Measurements from ENCODE around the gene RPL11.

Gene RPL11

DNA sequence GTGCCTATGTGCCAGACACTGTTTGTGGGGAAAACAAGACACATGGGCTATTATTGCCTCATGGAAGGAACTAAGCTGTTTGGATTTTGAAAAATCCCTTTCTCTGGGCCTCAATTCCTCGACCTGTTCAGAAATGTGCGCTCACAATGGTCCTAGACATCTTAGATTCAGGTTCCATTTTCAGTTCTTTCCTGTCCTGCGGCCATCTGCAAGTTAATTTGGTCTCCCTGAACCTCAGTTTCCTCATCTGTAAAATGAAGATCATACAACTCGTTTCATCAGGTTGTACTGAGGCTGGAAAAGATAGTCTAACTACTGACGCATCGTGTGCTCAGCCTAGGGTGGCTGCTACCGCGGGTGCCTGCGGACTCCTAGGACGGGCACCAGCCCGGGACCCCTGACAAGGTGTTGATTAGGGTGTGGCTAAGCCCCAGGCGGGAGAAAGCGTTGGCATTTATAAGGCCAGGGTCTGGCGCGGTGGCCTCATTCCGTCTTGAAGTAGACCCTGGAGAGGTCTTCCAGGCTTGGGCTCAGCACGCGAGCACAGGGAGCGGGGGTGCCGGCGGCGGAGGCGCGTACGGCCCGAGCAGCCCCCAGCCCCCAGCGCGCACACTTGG is 51.2 kb downstream of the RPL11 start:
- Histone ChIP-seq H3K4me1 (ENCODE audit: control insufficient read depth in 1 of 2, insufficient read depth in 1 of 2, low read depth in 1 of 2, low read length in 1 of 2) (peaks cover 14 to 22% of the 10 kb centered on the region in 2 experiments), H3K36me3 (peaks cover 6% of the 10 kb centered on the region), H3K27ac (peak overlapping the region; percentile 85), H3K27me3 (no peaks in the 10 kb centered on the region), H3K9me3 (no peaks in the 10 kb centered on the region), H3K4me3 (ENCODE audit: low read depth in 1 of 2, low read length in 1 of 2) (peak overlapping the region; percentile 87)
- TF ChIP-seq, protein P1, sequence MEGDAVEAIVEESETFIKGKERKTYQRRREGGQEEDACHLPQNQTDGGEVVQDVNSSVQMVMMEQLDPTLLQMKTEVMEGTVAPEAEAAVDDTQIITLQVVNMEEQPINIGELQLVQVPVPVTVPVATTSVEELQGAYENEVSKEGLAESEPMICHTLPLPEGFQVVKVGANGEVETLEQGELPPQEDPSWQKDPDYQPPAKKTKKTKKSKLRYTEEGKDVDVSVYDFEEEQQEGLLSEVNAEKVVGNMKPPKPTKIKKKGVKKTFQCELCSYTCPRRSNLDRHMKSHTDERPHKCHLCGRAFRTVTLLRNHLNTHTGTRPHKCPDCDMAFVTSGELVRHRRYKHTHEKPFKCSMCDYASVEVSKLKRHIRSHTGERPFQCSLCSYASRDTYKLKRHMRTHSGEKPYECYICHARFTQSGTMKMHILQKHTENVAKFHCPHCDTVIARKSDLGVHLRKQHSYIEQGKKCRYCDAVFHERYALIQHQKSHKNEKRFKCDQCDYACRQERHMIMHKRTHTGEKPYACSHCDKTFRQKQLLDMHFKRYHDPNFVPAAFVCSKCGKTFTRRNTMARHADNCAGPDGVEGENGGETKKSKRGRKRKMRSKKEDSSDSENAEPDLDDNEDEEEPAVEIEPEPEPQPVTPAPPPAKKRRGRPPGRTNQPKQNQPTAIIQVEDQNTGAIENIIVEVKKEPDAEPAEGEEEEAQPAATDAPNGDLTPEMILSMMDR (IDR thresholded peaks at IDR 0.05), result no peak

DNA sequence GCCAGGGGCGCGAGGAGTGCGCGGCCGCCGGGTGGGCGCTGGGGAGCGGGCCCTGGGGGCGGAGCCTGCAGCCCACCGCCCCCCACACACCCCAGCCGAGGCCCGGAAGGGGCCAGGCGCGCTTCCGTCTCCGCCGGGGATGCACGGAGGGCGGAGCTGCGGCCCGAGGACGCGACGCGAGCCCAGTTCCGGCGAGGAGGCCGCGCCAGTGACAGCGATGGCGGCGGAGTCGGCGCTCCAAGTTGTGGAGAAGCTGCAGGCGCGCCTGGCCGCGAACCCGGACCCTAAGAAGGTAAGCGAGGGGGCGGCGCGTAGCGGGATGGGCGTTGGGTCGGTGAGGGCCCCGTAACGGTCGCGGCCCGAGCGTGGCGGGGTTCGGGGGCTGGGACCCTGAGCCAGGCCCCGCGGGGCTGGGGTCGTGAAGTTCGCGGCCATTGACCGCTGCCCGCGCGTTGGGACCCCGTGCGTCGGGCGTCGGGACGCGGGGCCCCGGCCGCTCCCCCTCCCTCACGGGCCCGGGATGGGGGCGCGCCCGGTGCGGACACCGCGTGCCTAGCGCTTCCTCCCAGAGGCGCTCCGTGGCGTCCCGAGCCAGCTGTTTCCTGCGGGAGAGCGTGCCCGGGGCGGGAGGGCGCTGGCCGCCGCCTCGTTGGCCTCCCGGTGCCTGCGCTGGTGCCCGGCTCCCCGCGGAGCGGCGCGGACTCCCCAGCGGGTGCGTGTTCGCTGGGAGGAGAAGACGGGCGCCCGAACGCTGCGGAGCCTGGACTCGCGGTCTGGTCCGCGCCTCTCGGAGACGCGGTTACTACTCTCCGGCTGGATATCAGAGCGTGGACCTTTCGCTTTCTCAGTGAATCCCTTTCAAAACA is 51.9 kb downstream of the RPL11 start, which contains the start of gene ELOA:
Gene ELOA (plus strand): TSS at position 185 of the 866 bp plus-strand sequence. CDS start 33 bp downstream, at position 218.
- H3K4me3 ChIP-seq (ENCODE audit: low read depth in 1 of 2, low read length in 1 of 2), result peak within 1 kb of the TSS; percentile 87

DNA sequence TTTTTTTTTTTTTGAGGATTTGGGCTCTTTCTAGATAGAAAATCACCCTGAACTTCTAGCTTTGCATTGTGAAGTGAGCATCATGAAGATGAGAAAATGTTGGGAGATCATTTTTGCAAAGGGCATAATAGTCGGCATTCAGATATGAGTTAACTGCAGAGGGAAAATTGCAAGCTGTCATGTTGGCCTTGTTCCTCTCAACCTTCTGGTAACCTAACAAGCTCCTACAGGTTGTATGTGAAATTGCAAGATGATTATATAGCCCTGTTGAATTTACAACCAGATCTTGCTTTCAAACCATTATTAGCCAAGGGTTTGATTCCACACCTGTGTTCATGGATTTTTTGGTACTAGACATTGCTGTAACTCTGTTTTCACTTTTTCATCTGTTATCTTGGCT is 53.9 kb downstream of the RPL11 start:
- Histone ChIP-seq H3K27me3 (no peaks in the 10 kb centered on the region), H3K4me3 (ENCODE audit: low read depth in 1 of 2, low read length in 1 of 2) (no peak overlapping the region), H3K36me3 (peaks cover 14% of the 10 kb centered on the region), H3K4me1 (ENCODE audit: control insufficient read depth in 1 of 2, insufficient read depth in 1 of 2, low read depth in 1 of 2, low read length in 1 of 2) (peaks cover 14 to 22% of the 10 kb centered on the region in 2 experiments), H3K9me3 (no peaks in the 10 kb centered on the region), H3K27ac (no peak overlapping the region)
- TF ChIP-seq, protein P1 (IDR thresholded peaks at IDR 0.05), result no peak

More for the DNA sequence above, 51.9 kb downstream of the RPL11 start, which contains the start of gene ELOA:
- Histone ChIP-seq H3K27ac (peak within 1 kb of the TSS; percentile 85), H3K4me1 (ENCODE audit: control insufficient read depth in 1 of 2, insufficient read depth in 1 of 2, low read depth in 1 of 2, low read length in 1 of 2) (peaks cover 14 to 22% of the 10 kb centered on the region in 2 experiments), H3K36me3 (peaks cover 6% of the 10 kb centered on the region), H3K27me3 (no peaks in the 10 kb centered on the region), H3K9me3 (no peaks in the 10 kb centered on the region)
- TF ChIP-seq, protein P1 (IDR thresholded peaks at IDR 0.05), result no peak

Data from neutrophil (primary cell).